Keratinocyte (primary cell): ENCODE data around the gene GID8.

Experiments
- EZH2 ChIP-seq: IDR thresholded peaks from one replicate; pipeline ENCODE4 v1.6.1; 2012; ENCODE audit warnings: inconsistent platforms, mild to moderate bottlenecking, low read length, moderate library complexity
- TF ChIP-seq, protein P1 (sequence below), 3 experiments: IDR thresholded peaks in 1 of 3; conservative IDR thresholded peaks in 1 of 3; optimal IDR thresholded peaks in 1 of 3; 2 replicates in 2 of 3; 3 replicates in 1 of 3; pipeline versions ENCODE3 to v1.5.1; 2011; ENCODE audit warnings: low read length in 3 of 3, mild to moderate bottlenecking in 3 of 3, moderate library complexity in 2 of 3, control low read depth in 1 of 3, inconsistent platforms in 1 of 3; ENCODE audit not compliant: insufficient read depth in 2 of 3; ENCODE audit errors: extremely low read depth in 1 of 3

DNA sequence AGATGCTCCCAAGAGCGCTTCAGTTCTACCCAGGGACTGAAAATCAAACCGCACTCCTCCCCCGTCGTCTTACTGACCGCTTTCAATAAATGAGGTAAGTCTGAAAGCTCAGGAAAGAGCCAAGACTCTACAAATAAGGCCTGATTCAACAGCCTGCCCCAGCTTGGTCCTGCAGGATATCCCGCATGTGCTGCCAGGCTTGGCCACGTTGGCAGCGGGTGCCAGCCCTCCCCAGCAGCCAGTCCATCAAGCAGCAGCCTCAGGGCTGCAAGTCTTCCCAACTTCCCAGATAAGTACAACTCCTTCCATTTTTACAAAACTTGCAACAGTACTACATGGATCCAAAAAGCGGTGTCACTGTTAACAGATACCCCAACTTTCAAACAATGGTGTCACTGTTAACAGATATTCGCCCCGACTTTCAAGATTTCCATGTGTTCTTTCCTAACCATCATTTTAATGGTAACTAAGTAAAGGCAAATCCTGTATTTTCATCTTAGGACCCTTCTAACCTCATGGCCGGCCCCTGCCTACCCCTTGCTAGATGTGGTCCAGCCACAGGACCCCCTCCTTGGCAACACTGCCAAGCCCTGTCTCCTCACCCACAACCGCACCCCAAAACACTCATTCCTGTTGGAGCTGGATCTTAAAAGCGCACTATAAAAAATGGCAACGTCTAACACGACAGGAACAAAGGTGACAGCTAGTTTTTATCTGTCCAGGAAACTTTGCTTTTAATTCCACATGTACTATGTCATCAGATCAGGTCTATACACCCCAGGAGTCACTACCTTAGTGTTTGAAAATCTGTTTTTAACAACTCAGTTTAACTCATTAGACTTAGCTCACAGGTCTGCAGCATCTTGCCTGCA lies 39.6 kb upstream of the GID8 start:
- TF ChIP-seq, protein P1, sequence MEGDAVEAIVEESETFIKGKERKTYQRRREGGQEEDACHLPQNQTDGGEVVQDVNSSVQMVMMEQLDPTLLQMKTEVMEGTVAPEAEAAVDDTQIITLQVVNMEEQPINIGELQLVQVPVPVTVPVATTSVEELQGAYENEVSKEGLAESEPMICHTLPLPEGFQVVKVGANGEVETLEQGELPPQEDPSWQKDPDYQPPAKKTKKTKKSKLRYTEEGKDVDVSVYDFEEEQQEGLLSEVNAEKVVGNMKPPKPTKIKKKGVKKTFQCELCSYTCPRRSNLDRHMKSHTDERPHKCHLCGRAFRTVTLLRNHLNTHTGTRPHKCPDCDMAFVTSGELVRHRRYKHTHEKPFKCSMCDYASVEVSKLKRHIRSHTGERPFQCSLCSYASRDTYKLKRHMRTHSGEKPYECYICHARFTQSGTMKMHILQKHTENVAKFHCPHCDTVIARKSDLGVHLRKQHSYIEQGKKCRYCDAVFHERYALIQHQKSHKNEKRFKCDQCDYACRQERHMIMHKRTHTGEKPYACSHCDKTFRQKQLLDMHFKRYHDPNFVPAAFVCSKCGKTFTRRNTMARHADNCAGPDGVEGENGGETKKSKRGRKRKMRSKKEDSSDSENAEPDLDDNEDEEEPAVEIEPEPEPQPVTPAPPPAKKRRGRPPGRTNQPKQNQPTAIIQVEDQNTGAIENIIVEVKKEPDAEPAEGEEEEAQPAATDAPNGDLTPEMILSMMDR (optimal IDR thresholded peaks at IDR 0.05 in 1 of 3, IDR thresholded peaks at IDR 0.05 in 1 of 3, conservative IDR thresholded peaks at IDR 0.05 in 1 of 3; ENCODE audit: extremely low read depth in 1 of 3, insufficient read depth in 2 of 3, low read length in 3 of 3) = no peak
- TF ChIP-seq EZH2 = no peak
